ENCODE results near the gene P3H4. TPM values are rescaled to one million over a fixed set of nuclear protein-coding genes. Genes with fewer than 3 reads are reported as not detected.

P3H4 gene
- total RNA-seq, 2 experiments from 2014 or later: 2.2 TPM; not detected in 1

- no peaks in the 10 kb centered on the region for H3K36me3 ChIP-seq (ENCODE audit: insufficient read depth, low read length)
- TF ChIP-seq EZH2phosphoT487 (IDR thresholded peaks at IDR 0.05; ENCODE audit: borderline replicate concordance, low read depth, low read length) (no peak), CTCF (conservative IDR thresholded peaks at IDR 0.05; ENCODE audit: low read length) (no peak)
- H3K4me3 ChIP-seq (ENCODE audit: low read depth, low read length, poor library complexity, severe bottlenecking): no peak overlapping the region
- intact Hi-C loops (cut with micrococcal nuclease; ENCODE audit: unreplicated experiment): no loop called here
- DNase-seq (ENCODE audit: low spot score): no peak
- no peaks in the 10 kb centered on the region for H4K20me1 ChIP-seq (ENCODE audit: insufficient read depth, low read length)
- no peak overlapping the region for H3K4me2 ChIP-seq (ENCODE audit: low read length)
- no peaks in the 10 kb centered on the region for H3K9me3 ChIP-seq (ENCODE audit: low read length)
- BruUV-seq (replicated peaks): no TSS peak
- POLR2A ChIA-PET: no interaction called here
- CTCF ChIA-PET (ENCODE audit: unreplicated experiment): no interaction called here
- no peaks in the 10 kb centered on the region for H3K79me2 ChIP-seq (ENCODE audit: insufficient read depth, low read depth, low read length)
- H3K4me1 ChIP-seq (ENCODE audit: insufficient read depth, low read length, poor library complexity, severe bottlenecking): peaks cover 12% of the 10 kb centered on the region
- H3K27ac ChIP-seq (ENCODE audit: low read depth, low read length, poor library complexity, severe bottlenecking): no peak overlapping the region
- H2AFZ ChIP-seq (ENCODE audit: low read length): no peak overlapping the region
- no peaks in the 10 kb centered on the region for H3K9me2 ChIP-seq (ENCODE audit: insufficient read depth, low read length)
These were observed 4.9 kb downstream of the P3H4 start for GRCh38 chr17:41806685-41807445.

GRCh38 chr17:41803049-41804020 lies 8.4 kb downstream of the P3H4 start:
- peak; percentile 56 for DNase-seq (ENCODE audit: low spot score)
- Histone ChIP-seq H3K9me2 (ENCODE audit: insufficient read depth, low read length) (no peaks in the 10 kb centered on the region), H3K4me3 (ENCODE audit: low read depth, low read length, poor library complexity, severe bottlenecking) (no peak overlapping the region), H3K9me3 (ENCODE audit: low read length) (no peaks in the 10 kb centered on the region), H3K4me2 (ENCODE audit: low read length) (peak overlapping the region; percentile 40), H3K27ac (ENCODE audit: low read depth, low read length, poor library complexity, severe bottlenecking) (no peak overlapping the region), H2AFZ (ENCODE audit: low read length) (peak overlapping the region; percentile 32; the same call in 1 of the 2 replicates), H3K4me1 (ENCODE audit: insufficient read depth, low read length, poor library complexity, severe bottlenecking) (peaks cover 28% of the 10 kb centered on the region), H4K20me1 (ENCODE audit: insufficient read depth, low read length) (no peaks in the 10 kb centered on the region), H3K79me2 (ENCODE audit: insufficient read depth, low read depth, low read length) (no peaks in the 10 kb centered on the region), H3K36me3 (ENCODE audit: insufficient read depth, low read length) (no peaks in the 10 kb centered on the region)
- no TSS peak for BruUV-seq (replicated peaks)
- ChIA-PET CTCF (ENCODE audit: unreplicated experiment) (no interaction called here), POLR2A (interaction anchor here (0.6 to 0.7 kb wide), 2 partner anchors 19 to 83 kb away, joined by 3 read pairs; no protein-coding TSS in a partner anchor)
- intact Hi-C loops (cut with micrococcal nuclease; ENCODE audit: unreplicated experiment): no loop called here
- no peak for TF ChIP-seq EZH2phosphoT487 (IDR thresholded peaks at IDR 0.05; ENCODE audit: borderline replicate concordance, low read depth, low read length)
- no peak for TF ChIP-seq CTCF (conservative IDR thresholded peaks at IDR 0.05; ENCODE audit: low read length)

Measured in OCI-LY7 (cell line).